NCI-H146 treated with DMSO at 0.1 percent for 48 hours (cell line): ENCODE data around the gene CCDC12.

Experiments
- DNase-seq: peaks from one replicate; lab custom pipeline; 2025; ENCODE audit not compliant: unreplicated experiment; lab: John Stamatoyannopoulos, UW

CCDC12 gene

DNA sequence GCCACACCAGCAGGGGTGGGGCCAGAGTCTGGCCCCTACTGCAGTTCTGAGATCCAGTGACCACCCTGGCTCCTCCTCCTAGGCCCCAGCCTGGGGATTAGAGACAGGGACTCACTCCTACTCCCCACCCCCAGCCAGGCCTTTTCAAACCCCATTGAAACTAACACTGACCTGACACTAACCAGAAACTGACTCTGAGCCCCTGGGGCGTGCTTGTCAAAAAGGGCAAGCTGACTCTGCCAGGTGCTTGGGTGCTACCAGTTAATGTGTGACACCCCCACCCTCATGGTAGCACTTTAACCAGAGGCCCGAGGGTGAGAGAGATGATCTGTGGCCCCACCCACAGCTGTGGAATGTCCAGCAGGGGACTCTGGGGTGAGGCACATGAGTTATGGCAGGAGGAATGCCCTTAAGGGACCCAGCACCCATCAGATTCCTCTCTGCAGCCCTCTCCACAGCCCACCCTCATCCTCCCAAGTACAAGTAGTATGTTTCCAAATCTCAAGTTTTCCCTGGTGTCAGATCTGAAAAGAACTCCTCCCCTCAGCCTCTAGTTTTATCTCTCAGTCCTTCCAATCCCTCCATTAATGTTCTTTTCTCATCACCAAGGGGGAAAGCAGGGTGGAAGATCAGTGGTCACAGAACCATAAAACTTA lies 97.6 kb downstream of the CCDC12 start:
- no peak for DNase-seq

DNA sequence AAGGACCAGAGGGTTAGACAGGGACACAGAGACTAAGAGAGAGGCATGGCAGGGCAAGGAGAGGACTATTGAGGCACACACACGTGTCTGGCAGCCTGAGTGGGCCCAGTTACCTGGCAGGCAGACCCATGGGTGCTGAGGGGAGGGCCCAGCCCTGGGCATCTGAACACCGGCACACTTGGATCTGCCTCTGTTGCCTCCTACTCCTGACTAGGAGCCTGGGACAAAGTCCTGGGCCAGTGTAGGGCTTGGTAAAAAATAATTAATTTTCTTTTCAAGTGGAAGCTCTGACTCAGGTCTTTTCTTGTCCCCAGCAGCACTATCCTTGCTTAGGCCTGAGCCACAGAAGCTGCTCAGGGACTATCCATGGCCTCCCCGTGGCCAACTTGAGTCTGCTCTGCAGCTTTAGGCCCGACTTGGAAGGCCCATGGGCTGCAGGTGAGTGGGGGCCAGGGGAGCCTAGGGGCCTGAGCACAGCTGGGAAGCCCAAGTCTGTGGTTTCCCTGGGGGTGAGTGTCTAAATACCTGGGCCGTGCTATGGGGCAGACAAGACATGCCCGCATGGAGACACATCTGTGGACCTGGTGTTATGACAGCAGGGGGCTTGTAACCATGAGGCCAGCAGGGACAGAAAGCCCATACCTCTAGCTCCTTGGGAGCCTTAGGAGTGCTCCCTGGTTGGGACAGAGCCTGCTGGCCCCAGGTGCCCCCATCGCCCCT lies 99.0 kb downstream of the CCDC12 start, which contains the start of gene PTH1R:
PTH1R (plus strand) TSS at position 316 of the 720 bp plus-strand sequence. CDS start 5,839 bp downstream, outside the sequence.
- no peak for DNase-seq

DNA sequence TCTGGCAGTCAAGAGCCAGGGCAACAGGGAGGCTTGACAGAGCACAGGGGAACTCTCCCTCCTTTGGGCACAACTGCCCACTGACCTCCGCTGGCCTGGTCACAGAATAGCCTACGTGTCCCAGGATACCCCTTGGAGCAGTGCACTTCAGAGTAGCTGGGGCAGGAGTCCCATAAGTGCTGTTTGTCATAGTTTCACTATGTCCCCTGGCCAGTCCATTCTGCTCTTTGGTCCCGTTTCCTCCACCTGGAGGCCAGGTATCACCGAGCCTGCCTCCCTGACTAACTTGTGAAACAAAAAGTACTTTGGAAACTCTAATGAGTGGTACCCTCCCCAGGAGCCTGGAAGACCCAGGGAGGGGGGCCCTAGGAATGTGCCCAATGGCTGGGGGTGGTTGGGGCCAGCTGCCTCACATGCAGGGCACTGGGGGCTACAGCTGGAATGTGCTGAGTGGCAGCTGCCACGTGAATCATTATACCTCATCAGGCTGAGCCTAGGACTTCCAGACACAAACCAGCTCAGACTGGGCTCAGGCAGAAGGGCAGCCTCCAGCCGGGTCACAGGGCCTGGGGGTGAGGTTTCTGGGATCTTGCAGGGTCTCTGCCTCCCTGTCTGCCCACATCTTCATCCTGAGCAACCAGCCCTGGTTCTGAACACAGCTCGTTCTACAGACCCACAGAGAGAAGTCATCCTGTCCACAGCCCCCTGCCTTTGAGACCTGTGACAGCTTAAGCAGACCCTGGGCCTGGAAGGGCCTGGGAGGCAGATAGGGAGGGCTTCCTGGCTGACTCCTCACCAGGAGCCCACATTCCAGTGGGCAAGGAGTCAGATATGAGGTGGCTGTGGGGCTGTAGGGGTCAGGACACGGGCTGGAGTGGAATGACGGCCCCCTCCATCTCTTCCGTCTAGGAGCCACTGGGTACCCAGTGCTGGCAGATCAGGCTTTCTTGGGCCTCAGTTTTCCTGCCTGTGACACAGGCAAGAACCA lies 99.9 kb downstream of the CCDC12 start:
- DNase-seq: no peak

DNA sequence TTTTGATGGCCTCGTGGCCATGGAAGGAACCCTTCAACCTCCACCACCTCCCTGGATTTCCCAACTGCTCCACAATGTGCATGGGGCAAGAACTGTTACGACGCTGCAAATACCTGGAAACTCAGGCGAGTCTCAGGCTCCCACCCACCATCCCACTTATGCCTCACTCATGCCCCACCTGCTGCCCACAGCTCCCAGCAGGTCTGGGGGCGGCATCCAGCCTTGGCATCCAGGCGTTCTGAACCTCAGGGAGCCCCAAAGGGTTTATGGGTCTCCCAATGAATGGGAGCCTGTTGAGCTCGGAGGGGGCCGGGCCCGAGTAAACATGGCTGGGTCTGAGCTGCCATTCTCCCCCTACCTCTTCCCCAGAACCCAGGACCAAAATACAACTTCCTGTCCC lies 101.0 kb downstream of the CCDC12 start:
- no peak for DNase-seq

DNA sequence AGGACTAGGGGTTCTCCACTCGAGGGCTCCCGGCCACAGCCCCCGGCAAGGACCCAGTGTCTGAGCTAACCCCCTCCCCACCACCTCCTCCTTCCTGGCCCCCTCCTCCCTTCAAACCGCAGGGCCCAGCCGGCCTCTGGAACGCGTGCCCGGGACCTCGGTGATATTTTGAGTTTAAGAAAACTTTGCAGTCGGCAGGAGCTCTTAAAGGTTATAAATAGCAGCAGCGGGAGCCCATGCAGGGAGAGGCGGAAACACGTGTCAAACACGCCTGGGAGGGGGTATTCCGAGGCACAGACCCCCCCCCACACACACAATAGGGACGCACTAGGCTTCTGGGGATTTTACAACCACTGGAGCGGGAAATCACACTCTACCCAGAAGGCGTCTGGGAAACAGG lies 102.1 kb downstream of the CCDC12 start:
- no peak for DNase-seq

DNA sequence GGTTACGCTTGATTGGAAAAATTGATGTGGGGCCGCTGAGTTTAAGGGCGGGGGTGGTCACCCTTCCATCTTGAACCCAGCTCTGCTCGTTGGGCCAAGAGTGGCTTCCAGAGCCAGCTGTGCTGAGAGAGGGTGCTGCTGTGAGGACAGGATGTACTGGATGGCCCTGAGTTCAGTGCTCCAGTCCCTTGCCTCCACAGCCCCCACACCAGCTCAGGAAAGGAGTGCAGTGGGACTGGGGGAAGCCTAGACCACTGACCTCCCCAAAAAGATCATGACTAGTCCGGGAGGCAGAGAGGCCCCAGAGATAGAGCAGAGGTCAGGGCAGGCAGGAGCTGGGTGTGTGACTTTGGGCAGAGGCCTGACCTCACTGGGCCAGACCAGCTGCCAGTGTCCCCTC lies 103.0 kb downstream of the CCDC12 start:
- no peak for DNase-seq
